HG03378 (cell line): ENCODE measurements around the gene C1QC.

ENCODE experiments used
- ATAC-seq: cut with Tn5 transposase; IDR thresholded peaks from one replicate; pipeline ENCODE4 v1.9.1; 2021; ENCODE audit warnings: mild to moderate bottlenecking, moderate library complexity; ENCODE audit not compliant: unreplicated experiment

Gene C1QC

GRCh38 chr1:22677931-22678896 is 34.8 kb downstream of the C1QC start:
- ATAC-seq, result no peak

GRCh38 chr1:22680726-22681125 is 37.3 kb downstream of the C1QC start:
- ATAC-seq, result no peak

- ATAC-seq, result no peak
Observed at GRCh38 chr1:22681556-22682276, 38.3 kb downstream of the C1QC start.

GRCh38 chr1:22683547-22683946 is 40.1 kb downstream of the C1QC start:
- ATAC-seq, result no peak

GRCh38 chr1:22685591-22686059 is 42.2 kb downstream of the C1QC start:
- no peak for ATAC-seq

- no peak for ATAC-seq
Observed at GRCh38 chr1:22687191-22687590, 43.8 kb downstream of the C1QC start.

GRCh38 chr1:22688466-22688865 is 45.0 kb downstream of the C1QC start:
- no peak for ATAC-seq

- ATAC-seq, result no peak
Observed at GRCh38 chr1:22689505-22689904, 46.1 kb downstream of the C1QC start.

- no peak for ATAC-seq
Observed at GRCh38 chr1:22691031-22691753, 47.8 kb downstream of the C1QC start.

- no peak for ATAC-seq
Observed at GRCh38 chr1:22694172-22694571, 50.7 kb downstream of the C1QC start.

- no peak for ATAC-seq
Observed at GRCh38 chr1:22696610-22697009, 53.2 kb downstream of the C1QC start.
